Measurements from ENCODE around the gene TXNDC12.

DNA sequence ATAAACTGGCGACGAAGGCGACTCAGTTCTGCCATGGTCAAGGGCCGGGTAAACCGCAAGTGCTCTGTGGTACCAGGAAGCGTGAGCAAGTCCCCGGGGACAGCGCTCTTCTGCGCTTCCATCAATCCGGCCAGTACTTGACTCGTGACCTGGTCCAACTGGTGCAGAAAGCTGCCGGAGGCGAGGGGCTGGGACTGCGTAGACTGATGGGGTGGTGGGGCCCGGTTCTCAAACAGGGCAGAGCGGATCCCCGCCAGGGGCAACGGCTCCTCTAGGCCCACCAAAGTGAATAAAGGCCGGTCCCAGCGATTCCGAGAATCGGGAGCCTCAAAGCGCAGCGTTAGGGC lies 22.2 kb downstream of the TXNDC12 start:
- no peak for TF ChIP-seq POLR2A (IDR thresholded peaks at IDR 0.05)
- TF ChIP-seq, protein P1, sequence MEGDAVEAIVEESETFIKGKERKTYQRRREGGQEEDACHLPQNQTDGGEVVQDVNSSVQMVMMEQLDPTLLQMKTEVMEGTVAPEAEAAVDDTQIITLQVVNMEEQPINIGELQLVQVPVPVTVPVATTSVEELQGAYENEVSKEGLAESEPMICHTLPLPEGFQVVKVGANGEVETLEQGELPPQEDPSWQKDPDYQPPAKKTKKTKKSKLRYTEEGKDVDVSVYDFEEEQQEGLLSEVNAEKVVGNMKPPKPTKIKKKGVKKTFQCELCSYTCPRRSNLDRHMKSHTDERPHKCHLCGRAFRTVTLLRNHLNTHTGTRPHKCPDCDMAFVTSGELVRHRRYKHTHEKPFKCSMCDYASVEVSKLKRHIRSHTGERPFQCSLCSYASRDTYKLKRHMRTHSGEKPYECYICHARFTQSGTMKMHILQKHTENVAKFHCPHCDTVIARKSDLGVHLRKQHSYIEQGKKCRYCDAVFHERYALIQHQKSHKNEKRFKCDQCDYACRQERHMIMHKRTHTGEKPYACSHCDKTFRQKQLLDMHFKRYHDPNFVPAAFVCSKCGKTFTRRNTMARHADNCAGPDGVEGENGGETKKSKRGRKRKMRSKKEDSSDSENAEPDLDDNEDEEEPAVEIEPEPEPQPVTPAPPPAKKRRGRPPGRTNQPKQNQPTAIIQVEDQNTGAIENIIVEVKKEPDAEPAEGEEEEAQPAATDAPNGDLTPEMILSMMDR (IDR thresholded peaks at IDR 0.05), result no peak

Measured in lower leg skin (tissue), 3 donors.